Duodenal mucosa (tissue), 2 donors: ENCODE results near the gene HLTF.
A peak's percentile ranks its signal among the peaks of the same experiment; 100 is the strongest.

Experiments
- H3K27ac ChIP-seq: one replicate; pipeline ENCODE4 v1.7.0; 2013; ENCODE audit warnings: low read depth, low read length
- H3K27me3 ChIP-seq, 2 donors: one replicate each; pipeline ENCODE4 v1.7.0; 2013; ENCODE audit warnings: low read length in 2 of 2, control low read depth in 1 of 2; ENCODE audit not compliant: insufficient read depth in 2 of 2, control insufficient read depth in 1 of 2
- H3K36me3 ChIP-seq, 2 donors: one replicate each; pipeline ENCODE4 v1.7.0; 2013; ENCODE audit warnings: low read length in 2 of 2, control low read depth in 1 of 2; ENCODE audit not compliant: insufficient read depth in 2 of 2, control insufficient read depth in 1 of 2
- H3K4me1 ChIP-seq, 2 donors: one replicate each; pipeline ENCODE4 v1.7.0; 2013; ENCODE audit warnings: low read length in 2 of 2, control low read depth in 1 of 2; ENCODE audit not compliant: insufficient read depth in 2 of 2, control insufficient read depth in 1 of 2
- H3K4me3 ChIP-seq, 2 donors: one replicate each; pipeline ENCODE4 v1.7.0; 2013; ENCODE audit warnings: low read length in 2 of 2, low read depth in 1 of 2
- H3K9ac ChIP-seq, 2 donors: one replicate each; pipeline ENCODE4 v1.7.0; 2013; ENCODE audit warnings: low read length in 2 of 2, low read depth in 1 of 2
- H3K9me3 ChIP-seq, 2 donors: one replicate each; pipeline ENCODE4 v1.7.0; 2013; ENCODE audit warnings: low read length in 2 of 2, control low read depth in 1 of 2; ENCODE audit not compliant: control insufficient read depth in 1 of 2

HLTF gene, protein sequence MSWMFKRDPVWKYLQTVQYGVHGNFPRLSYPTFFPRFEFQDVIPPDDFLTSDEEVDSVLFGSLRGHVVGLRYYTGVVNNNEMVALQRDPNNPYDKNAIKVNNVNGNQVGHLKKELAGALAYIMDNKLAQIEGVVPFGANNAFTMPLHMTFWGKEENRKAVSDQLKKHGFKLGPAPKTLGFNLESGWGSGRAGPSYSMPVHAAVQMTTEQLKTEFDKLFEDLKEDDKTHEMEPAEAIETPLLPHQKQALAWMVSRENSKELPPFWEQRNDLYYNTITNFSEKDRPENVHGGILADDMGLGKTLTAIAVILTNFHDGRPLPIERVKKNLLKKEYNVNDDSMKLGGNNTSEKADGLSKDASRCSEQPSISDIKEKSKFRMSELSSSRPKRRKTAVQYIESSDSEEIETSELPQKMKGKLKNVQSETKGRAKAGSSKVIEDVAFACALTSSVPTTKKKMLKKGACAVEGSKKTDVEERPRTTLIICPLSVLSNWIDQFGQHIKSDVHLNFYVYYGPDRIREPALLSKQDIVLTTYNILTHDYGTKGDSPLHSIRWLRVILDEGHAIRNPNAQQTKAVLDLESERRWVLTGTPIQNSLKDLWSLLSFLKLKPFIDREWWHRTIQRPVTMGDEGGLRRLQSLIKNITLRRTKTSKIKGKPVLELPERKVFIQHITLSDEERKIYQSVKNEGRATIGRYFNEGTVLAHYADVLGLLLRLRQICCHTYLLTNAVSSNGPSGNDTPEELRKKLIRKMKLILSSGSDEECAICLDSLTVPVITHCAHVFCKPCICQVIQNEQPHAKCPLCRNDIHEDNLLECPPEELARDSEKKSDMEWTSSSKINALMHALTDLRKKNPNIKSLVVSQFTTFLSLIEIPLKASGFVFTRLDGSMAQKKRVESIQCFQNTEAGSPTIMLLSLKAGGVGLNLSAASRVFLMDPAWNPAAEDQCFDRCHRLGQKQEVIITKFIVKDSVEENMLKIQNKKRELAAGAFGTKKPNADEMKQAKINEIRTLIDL

DNA sequence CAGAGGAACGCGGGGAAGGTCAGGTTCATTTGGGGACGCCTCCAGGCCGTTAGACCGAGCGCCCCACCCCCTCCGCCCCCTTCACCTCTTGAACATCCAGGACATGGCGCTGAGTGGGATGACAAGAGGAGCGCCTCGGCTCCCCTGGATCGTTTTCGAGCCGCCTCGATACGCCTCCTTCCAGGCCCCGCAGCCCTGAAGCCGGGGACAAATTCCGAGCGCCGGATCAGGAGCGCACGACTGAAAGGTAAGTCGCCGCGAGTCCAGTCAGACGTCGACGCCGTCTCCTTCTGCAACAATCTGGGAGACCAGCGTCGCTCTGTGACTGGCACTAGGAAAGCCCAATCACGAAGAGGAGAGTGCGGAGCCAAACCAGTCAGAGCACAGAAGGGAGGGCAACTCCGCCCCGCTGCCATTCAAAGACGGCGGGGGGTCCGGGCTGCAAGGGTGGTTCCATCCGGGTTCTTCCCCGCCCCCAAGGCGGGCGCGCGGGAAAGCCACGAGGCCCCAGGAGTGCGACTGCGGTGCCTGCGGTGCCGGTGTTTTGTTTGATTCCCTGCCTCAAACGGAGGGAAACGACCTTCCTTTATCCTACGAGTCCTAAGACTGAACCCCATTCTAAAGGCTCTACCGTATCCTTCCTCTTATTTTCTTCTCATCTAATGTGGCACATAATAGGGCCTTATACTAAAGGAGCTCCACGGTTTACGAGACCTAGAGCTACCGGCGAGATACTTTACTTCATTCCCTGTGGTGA, at the start of gene HLTF:
HLTF (minus strand) TSS at position 302 of the 757 bp plus-strand sequence; CDS start at position 105, 197 bp downstream.
- H3K36me3 ChIP-seq: no peaks in the 10 kb centered on the region
- peaks cover 0 to 6% of the 10 kb centered on the region in 2 donors for H3K4me1 ChIP-seq
- peak within 1 kb of the TSS; percentile 39 for H3K27ac ChIP-seq
- H3K27me3 ChIP-seq: no peaks in the 10 kb centered on the region
- H3K9ac ChIP-seq: peak within 1 kb of the TSS; percentile 64 to 80
- H3K4me3 ChIP-seq: peak within 1 kb of the TSS; percentile 88 to 91
- no peaks in the 10 kb centered on the region for H3K9me3 ChIP-seq

DNA sequence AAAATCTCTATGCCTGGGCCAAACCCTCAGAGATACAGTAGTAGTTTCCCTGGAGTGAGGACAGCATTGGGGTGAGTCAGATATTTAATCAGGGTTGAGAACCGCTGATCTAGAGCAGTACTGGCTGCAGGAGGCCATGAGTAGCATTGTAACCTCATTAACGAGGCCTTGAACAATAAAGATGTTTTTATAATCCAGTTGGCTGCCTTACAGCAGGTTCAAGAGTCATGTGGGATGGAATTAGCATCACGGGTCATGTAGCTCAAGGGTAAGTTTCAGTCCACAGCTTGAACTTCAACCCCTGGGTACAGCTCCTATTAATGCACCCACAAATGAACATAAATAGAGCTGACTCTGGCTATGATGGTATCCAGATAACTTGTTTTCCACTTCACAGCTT, 48.2 kb upstream of the HLTF start:
- Histone ChIP-seq H3K27ac (no peak overlapping the region), H3K9ac (peak overlapping the region in 1 of 2 donors; percentile 28), H3K9me3 (no peaks in the 10 kb centered on the region), H3K4me1 (peaks cover 20 to 31% of the 10 kb centered on the region in 2 donors), H3K36me3 (no peaks in the 10 kb centered on the region), H3K27me3 (no peaks in the 10 kb centered on the region), H3K4me3 (no peak overlapping the region)

DNA sequence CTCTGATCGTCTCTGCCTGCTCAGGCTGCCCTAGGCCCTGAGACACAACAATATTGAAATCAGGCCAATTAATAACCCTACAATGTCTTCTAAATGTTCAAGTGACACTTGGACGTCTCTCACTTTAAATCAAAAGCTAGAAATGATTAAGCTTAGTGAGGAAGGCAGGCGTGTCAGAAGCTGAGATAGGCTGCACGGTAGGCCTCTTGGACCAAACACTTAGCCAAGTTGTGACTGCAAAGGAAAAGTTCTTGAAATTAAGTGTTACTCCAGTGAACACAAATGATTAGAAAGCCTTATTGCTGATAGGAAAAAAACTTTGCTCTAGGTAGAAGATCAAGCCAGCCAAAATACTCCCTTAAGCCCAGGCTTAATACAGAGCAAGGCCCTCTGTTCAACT, 45.3 kb upstream of the HLTF start:
- no peak overlapping the region for H3K27ac ChIP-seq

DNA sequence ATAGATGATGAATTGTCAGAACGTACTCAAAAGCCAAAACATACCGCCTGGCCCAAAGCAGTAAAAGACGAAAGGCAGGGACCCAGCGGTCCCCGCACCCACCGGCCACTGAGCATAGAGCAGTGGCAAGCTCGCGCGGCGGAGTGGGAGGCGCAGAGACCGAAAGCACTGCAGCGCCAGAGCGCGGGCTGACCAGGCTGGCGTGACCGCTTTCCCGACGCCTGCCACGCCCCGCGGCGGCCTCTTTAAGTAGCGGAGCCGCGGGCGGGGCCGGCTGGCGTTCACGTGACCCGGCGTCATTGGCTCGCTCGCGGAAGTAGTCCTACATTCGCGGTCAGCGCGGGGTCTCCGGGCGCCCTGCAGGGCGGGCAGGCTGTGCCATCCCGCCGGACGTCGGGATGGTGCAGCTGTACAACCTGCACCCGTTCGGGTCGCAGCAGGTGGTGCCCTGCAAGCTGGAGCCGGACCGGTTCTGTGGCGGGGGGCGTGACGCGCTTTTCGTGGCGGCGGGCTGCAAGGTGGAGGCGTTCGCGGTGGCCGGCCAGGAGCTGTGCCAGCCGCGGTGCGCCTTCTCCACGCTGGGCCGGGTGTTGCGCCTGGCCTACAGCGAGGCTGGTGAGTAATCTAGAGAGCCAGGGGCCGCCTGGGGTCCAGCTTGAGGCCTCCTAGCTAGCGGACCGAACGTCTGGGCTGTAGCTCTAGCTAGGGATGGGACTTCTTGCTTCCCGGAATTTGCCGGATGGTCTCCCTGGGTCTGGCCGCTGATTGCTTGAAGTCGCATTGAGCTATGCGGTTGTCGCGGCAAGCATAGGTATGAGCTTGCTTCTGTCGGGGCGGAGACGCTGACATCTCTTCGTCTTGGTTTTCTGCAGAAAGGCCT, 43.2 kb upstream of the HLTF start, which contains the start of gene HPS3:
HPS3 (plus strand) TSS at position 313 of the 880 bp plus-strand sequence; CDS start at position 399, 86 bp downstream.
- Histone ChIP-seq H3K27ac (peak within 1 kb of the TSS; percentile 89), H3K36me3 (no peaks in the 10 kb centered on the region), H3K27me3 (no peaks in the 10 kb centered on the region), H3K4me1 (peaks cover 30 to 33% of the 10 kb centered on the region in 2 donors), H3K4me3 (peak within 1 kb of the TSS; percentile 94 to 99), H3K9ac (peak within 1 kb of the TSS; percentile 79 to 96), H3K9me3 (no peaks in the 10 kb centered on the region)

More for the DNA sequence above, 45.3 kb upstream of the HLTF start:
- Histone ChIP-seq H3K9ac (peak overlapping the region; percentile 20 to 79), H3K4me1 (peaks cover 30 to 37% of the 10 kb centered on the region in 2 donors), H3K36me3 (no peaks in the 10 kb centered on the region), H3K4me3 (peak overlapping the region; percentile 94 to 99), H3K27me3 (no peaks in the 10 kb centered on the region), H3K9me3 (no peaks in the 10 kb centered on the region)

DNA sequence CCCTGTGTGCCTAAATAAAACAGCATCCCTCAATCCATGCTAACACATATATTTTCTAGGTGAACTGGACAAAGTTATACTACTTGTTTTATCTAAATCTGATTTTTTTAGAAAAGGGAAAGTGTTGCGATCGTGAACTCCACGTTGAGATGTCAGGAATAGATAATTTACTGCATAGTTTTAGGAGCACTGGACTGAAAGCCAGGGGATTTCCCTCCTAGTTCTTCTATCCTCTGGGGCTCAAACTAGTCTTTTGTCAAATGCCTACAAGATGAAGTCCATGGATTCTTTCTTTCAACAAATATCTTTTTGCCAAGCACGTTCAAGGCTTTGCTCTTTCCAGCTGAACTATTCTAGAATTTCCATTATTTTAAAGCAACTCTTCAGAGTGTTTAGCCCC, 42.5 kb upstream of the HLTF start:
- Histone ChIP-seq H3K9me3 (no peaks in the 10 kb centered on the region), H3K4me3 (peak overlapping the region; percentile 94 to 99), H3K27ac (no peak overlapping the region), H3K36me3 (no peaks in the 10 kb centered on the region), H3K4me1 (peaks cover 26 to 30% of the 10 kb centered on the region in 2 donors), H3K27me3 (no peaks in the 10 kb centered on the region), H3K9ac (peak overlapping the region; percentile 79 to 96)

DNA sequence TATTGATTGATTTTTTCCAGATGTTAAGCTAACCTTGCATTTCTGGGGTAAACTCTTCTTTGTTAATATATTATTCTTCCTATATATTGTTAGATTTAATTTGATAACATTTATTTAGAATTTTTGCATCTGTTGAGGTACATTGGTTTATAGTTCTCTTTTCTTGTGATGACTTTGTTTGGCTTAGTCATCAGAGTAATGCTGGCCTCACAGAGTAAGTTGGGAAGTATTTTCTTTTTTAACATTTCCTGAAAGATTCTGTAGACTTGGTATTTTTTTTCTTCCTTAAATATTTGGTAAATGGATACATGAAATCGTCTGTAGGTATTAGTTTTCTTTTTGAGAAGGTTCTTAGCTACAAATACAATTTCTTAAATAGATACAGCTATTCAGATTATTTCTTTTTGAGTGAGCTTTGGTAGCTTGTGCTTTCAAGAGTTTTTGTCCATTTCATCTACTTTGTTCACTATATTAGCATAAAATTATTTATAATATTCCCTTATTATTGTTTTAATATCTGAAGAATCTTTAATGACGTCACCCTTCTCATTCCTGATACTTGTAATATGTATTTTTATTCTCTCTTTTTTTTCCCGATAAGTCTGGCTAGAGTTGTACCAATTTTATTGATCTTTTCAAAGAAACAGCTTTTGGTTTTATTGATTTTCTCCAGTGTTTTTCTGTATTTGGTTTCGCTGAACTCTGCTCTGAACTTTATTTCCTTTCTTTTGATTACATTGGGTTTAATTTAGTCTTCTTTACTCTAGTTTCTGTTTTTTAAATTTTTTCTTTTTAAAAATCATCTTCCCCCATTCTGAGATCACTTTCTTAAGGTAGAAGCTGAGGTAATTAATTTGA, 36.6 kb upstream of the HLTF start:
- Histone ChIP-seq H3K27ac (no peak overlapping the region), H3K9me3 (no peaks in the 10 kb centered on the region), H3K36me3 (no peaks in the 10 kb centered on the region), H3K9ac (no peak overlapping the region), H3K4me3 (no peak overlapping the region), H3K4me1 (no peaks in the 10 kb centered on the region), H3K27me3 (no peaks in the 10 kb centered on the region)

DNA sequence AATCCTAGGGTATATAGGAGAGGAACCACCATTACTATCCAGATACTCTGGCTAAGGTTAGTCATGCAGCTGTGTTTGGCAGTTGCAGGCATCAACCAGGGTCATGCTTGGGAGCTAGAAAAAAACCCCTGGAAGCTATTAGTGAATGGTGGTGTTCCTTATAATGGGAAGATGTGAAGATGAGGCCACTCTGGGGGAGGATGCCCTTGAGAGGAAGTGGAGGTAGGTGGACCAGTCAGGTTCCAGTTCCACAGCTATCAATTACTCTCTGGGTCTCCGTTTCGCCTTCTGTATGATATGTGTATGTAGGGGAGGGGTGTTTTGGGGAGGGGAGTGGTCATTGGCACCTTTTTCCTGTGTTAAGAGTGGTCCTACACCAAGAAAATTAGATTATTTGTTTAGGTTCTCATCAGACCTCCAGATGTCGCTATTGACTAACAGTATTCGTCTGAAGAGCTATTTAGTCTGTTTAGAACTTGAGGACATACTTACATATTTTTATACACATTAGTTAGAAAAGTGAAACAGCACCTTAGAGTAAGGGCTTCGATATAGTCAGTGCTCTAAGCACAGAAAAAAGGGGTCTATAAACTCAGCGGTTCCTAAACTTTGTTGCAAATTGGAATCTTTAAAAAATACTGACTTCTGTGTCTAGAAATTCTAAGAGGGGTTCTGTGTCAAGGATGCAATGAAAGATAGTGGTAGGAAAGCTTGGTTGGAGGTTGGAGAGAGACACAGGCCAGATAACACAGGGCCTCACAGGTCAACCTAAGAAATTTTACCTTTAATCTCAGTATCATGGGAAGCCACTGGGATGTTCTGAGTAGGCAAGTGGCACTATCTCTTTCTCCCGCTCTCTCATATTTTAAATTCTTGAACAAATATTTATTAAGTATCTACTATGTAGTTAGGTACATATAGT, 34.0 kb upstream of the HLTF start:
- Histone ChIP-seq H3K9me3 (no peaks in the 10 kb centered on the region), H3K27ac (no peak overlapping the region), H3K36me3 (no peaks in the 10 kb centered on the region), H3K9ac (no peak overlapping the region), H3K4me1 (no peaks in the 10 kb centered on the region), H3K4me3 (no peak overlapping the region), H3K27me3 (no peaks in the 10 kb centered on the region)

DNA sequence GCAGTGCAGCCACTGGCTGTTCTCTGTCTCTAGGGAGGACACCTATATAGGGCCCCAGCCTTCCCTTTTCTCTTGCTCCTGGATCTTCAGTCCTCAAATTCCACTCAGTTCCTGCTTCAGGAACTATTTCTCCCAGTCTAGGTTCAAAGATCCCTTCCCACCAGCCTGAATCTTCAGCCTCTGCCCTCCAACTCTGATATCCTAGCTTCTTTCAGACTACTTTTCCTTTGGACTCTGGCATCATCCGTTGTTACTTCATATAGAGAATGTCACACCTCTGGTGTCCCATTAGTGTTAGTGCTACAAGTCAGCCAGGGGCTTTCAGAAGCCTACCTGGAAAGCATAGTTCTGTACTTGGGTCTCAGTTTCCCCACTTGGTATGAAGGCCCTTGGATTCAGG, 33.1 kb upstream of the HLTF start:
- no peak overlapping the region for H3K9ac ChIP-seq
- H3K4me1 ChIP-seq: no peaks in the 10 kb centered on the region
- H3K27me3 ChIP-seq: no peaks in the 10 kb centered on the region
- no peak overlapping the region for H3K4me3 ChIP-seq
- no peaks in the 10 kb centered on the region for H3K9me3 ChIP-seq
- H3K36me3 ChIP-seq: no peaks in the 10 kb centered on the region
- H3K27ac ChIP-seq: no peak overlapping the region
